SK-N-SH (cell line): ENCODE data around the gene TGFB2. TPM values are rescaled to one million over a fixed set of nuclear protein-coding genes. Genes with fewer than 3 reads are reported as not detected.

Experiments
- CTCF ChIA-PET: fragments of 300-600, 350-600 bp; formaldehyde crosslinking; extraction: SDS; loops from one replicate; lab custom pipeline; 2021; lab: Yijun Ruan, JAX
- POLR2A ChIA-PET: fragments of 350-600 bp; sonication (Branson Sonifier 250); formaldehyde crosslinking; extraction: SDS; loops from one replicate; lab custom pipeline; 2020; ENCODE audit warnings: antibody characterized with exemption, inconsistent platforms; lab: Yijun Ruan, JAX
- DNase-seq: peaks from one replicate; pipeline ENCODE4 v3.0.0; 2012
- H2AFZ ChIP-seq: fragments of 200-600 bp; sonication (generic); 2 replicates; pipeline ENCODE4 v1.8.1; 2016; ENCODE audit warnings: antibody characterized with exemption, mild to moderate bottlenecking, low read depth
- H3F3A ChIP-seq: fragments of 200-600 bp; sonication (generic); replicated peaks from 2 replicates; pipeline ENCODE3; 2016; ENCODE audit warnings: antibody characterized with exemption, mild to moderate bottlenecking; ENCODE audit not compliant: insufficient read depth
- H3K27ac ChIP-seq, 2 experiments: fragments of 200-500 bp in 1 of 2; fragments of 200-600 bp in 1 of 2; sonication (Bioruptor generic) in 1 of 2; sonication (generic), shearing (Covaris generic) in 1 of 2; 2 replicates each; pipeline versions ENCODE4 v1.5.1 to v1.6.1; 2014 to 2016; ENCODE audit warnings: low read depth in 2 of 2, inconsistent platforms in 1 of 2, low read length in 1 of 2, mild to moderate bottlenecking in 1 of 2, mixed read lengths in 1 of 2
- H3K27me3 ChIP-seq: fragments of 200-600 bp; sonication (generic), shearing (Covaris generic); 2 replicates; pipeline ENCODE4 v1.6.1; 2016; ENCODE audit warnings: mixed run types; ENCODE audit not compliant: insufficient read depth
- H3K36me3 ChIP-seq, 2 experiments: fragments of 200-500 bp in 1 of 2; fragments of 200-600 bp in 1 of 2; sonication (Bioruptor generic) in 1 of 2; sonication (generic) in 1 of 2; replicated peaks in 1 of 2; 2 replicates each; pipeline versions ENCODE3 to v1.5.1; 2014 to 2016; ENCODE audit warnings: low read length in 1 of 2, mild to moderate bottlenecking in 1 of 2; ENCODE audit not compliant: insufficient read depth in 2 of 2, control insufficient read depth in 1 of 2
- H3K4me1 ChIP-seq, 2 experiments: fragments of 200-500 bp in 1 of 2; fragments of 200-600 bp in 1 of 2; sonication (Bioruptor generic) in 1 of 2; sonication (generic), shearing (Covaris generic) in 1 of 2; 2 replicates each; pipeline versions ENCODE4 v1.5.1 to v1.6.1; 2014 to 2016; ENCODE audit warnings: low read depth in 1 of 2, low read length in 1 of 2, mixed run types in 1 of 2; ENCODE audit not compliant: insufficient read depth in 2 of 2, control insufficient read depth in 1 of 2
- H3K4me2 ChIP-seq: fragments of 200-600 bp; sonication (generic), shearing (Covaris generic); 2 replicates; pipeline ENCODE4 v1.6.1; 2017; ENCODE audit warnings: mixed run types
- H3K4me3 ChIP-seq, 2 experiments: fragments of 200-500 bp in 1 of 2; fragments of 200-600 bp in 1 of 2; sonication (Bioruptor generic) in 1 of 2; sonication (generic), shearing (Covaris generic) in 1 of 2; 2 replicates each; pipeline versions ENCODE4 v1.5.1 to v1.8.1; 2014 to 2016; ENCODE audit warnings: low read depth in 2 of 2, inconsistent platforms in 1 of 2, low read length in 1 of 2, mild to moderate bottlenecking in 1 of 2, mixed read lengths in 1 of 2, moderate library complexity in 1 of 2
- H3K79me2 ChIP-seq: fragments of 200-600 bp; sonication (generic); 2 replicates; pipeline ENCODE4 v1.8.1; 2017; ENCODE audit warnings: mild to moderate bottlenecking; ENCODE audit not compliant: insufficient read depth
- H3K9ac ChIP-seq: fragments of 200-600 bp; sonication (generic); 2 replicates; pipeline ENCODE4 v1.6.1; 2017; ENCODE audit warnings: mixed run types
- H3K9me2 ChIP-seq: fragments of 200-600 bp; sonication (generic); 2 replicates; pipeline ENCODE4 v1.6.1; 2017; ENCODE audit warnings: mixed run types
- H3K9me3 ChIP-seq: fragments of 200-600 bp; sonication (generic); 2 replicates; pipeline ENCODE4 v1.6.1; 2017; ENCODE audit warnings: mixed run types, mild to moderate bottlenecking, moderate library complexity
- H4K20me1 ChIP-seq: fragments of 200-600 bp; sonication (generic); 2 replicates; pipeline ENCODE4 v1.6.1; 2017; ENCODE audit warnings: mild to moderate bottlenecking, mixed run types; ENCODE audit not compliant: insufficient read depth
- CTCF ChIP-seq: fragments of 200-600 bp; sonication (generic); IDR thresholded peaks from 2 replicates; pipeline ENCODE4 v1.6.1; 2017; ENCODE audit warnings: antibody characterized with exemption, mild to moderate bottlenecking, moderate library complexity
- EP300 ChIP-seq, 2 experiments: IDR thresholded peaks; 2 replicates each; pipeline versions ENCODE4 v1.4.0 to v1.6.1; 2012; ENCODE audit warnings: borderline replicate concordance in 1 of 2, low read depth in 1 of 2, low read length in 1 of 2
- FOXJ3 ChIP-seq: sonication (generic); formaldehyde crosslinking; IDR thresholded peaks from 2 replicates; pipeline ENCODE4 v1.5.1; 2020; ENCODE audit warnings: mild to moderate bottlenecking, missing genetic modification reagents
- GABPA ChIP-seq: IDR thresholded peaks from 2 replicates; pipeline ENCODE4 v1.4.0; 2012; ENCODE audit warnings: low read depth, mild to moderate bottlenecking
- GATA2 ChIP-seq: sonication (generic); formaldehyde crosslinking; IDR thresholded peaks from 2 replicates; pipeline ENCODE4 v1.5.0; 2020; ENCODE audit warnings: mild to moderate bottlenecking, missing genetic modification reagents
- JUND ChIP-seq: IDR thresholded peaks from 2 replicates; pipeline ENCODE4 v1.4.0; 2012
- MEF2A ChIP-seq: IDR thresholded peaks from 2 replicates; pipeline ENCODE4 v1.4.0; 2012; ENCODE audit warnings: low read depth, borderline replicate concordance
- NFIC ChIP-seq: IDR thresholded peaks from 2 replicates; pipeline ENCODE4 v1.4.0; 2012; ENCODE audit warnings: borderline replicate concordance
- PBX3 ChIP-seq: IDR thresholded peaks from 2 replicates; pipeline ENCODE4; 2012
- POLR2AphosphoS5 ChIP-seq: IDR thresholded peaks from 2 replicates; pipeline ENCODE4 v1.6.1; 2012; ENCODE audit warnings: low read depth, low read length
- RAD21 ChIP-seq: IDR thresholded peaks from 2 replicates; pipeline ENCODE4 v1.6.1; 2012; ENCODE audit warnings: mild to moderate bottlenecking, low read length
- RCOR1 ChIP-seq: fragments of 150-350 bp; IDR thresholded peaks from 2 replicates; pipeline ENCODE4 v1.6.1; 2017; ENCODE audit warnings: antibody characterized with exemption, low read length
- SMC3 ChIP-seq: IDR thresholded peaks from 2 replicates; pipeline ENCODE4 v1.6.1; 2012; ENCODE audit warnings: low read depth, low read length, improper control_type of control experiment
- TAF1 ChIP-seq: IDR thresholded peaks from 2 replicates; pipeline ENCODE4 v1.6.1; 2012; ENCODE audit warnings: low read depth, mild to moderate bottlenecking, low read length, moderate library complexity, borderline replicate concordance
- TEAD4 ChIP-seq: IDR thresholded peaks from 2 replicates; pipeline ENCODE4 v1.4.0; 2012; ENCODE audit warnings: mild to moderate bottlenecking, borderline replicate concordance; ENCODE audit not compliant: insufficient read depth
- USF1 ChIP-seq: IDR thresholded peaks from 2 replicates; pipeline ENCODE4 v1.4.0; 2012; ENCODE audit warnings: low read depth, borderline replicate concordance
- USF2 ChIP-seq: fragments of 150-350 bp; IDR thresholded peaks from 2 replicates; pipeline ENCODE4 v1.6.1; 2017; ENCODE audit warnings: antibody characterized with exemption, low read length, low read depth, borderline replicate concordance
- YY1 ChIP-seq: IDR thresholded peaks from 2 replicates; pipeline ENCODE4 v1.4.0; 2012; ENCODE audit warnings: low read depth, mild to moderate bottlenecking
- WGBS: methylation state at CpG from one replicate; pipeline ENCODE4 v1.1.6; 2017; ENCODE audit warnings: low lambda C conversion rate; 5-methylcytosine and 5-hydroxymethylcytosine counted together
- polyA plus RNA-seq, 3 experiments: library from polyadenylated mRNA; depleted of rRNA; stranded (reverse); fragments of >200 nt; gene quantifications; 2 replicates each; pipeline ENCODE4 v1.2.3, GENCODE V29; 2012
- TF ChIP-seq, protein P1 (sequence below): IDR thresholded peaks from 2 replicates; pipeline ENCODE4 v1.4.0; 2012; ENCODE audit warnings: low read depth, borderline replicate concordance

The TGFB2 gene
- polyA plus RNA-seq, 1 of the 3 experiments (the other 2 are of a cell fraction) = 2.4 TPM

DNA sequence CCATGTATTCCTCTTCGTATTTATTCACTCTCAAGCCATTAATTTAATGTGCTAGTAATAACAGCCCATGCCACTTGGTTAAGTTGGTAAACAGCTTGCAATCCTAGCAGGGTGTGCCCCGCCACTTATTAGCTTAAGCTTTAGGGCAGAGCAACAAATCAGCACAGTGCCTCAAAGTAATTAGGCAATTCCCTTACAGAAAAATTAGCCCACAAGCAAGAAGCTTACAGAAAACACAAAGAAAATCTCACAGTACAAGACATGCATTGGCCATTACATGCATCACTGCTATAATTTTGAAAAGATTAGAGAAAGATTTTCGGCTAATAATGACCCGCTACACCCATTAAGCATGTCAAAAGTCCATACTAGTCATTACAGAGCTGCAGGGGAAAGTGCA lies 47.6 kb downstream of the TGFB2 start:
- no peak overlapping the region for H3K4me3 ChIP-seq
- H3K27ac ChIP-seq = no peak overlapping the region
- no peak overlapping the region for H2AFZ ChIP-seq
- 93% methylated on average over 4 of the region's 4 CpGs for WGBS
- no peaks in the 10 kb centered on the region for H3K27me3 ChIP-seq
- peaks cover 0 to 2% of the 10 kb centered on the region in 2 experiments; a peak in 1 of 4 replicates for H3K4me1 ChIP-seq
- no peaks in the 10 kb centered on the region for H3K9me3 ChIP-seq
- H3K4me2 ChIP-seq = no peak overlapping the region
- no peak for DNase-seq
- no peaks in the 10 kb centered on the region for H3K9me2 ChIP-seq
- POLR2A ChIA-PET = no interaction called here
- H3K36me3 ChIP-seq = no peaks in the 10 kb centered on the region
- H4K20me1 ChIP-seq = no peaks in the 10 kb centered on the region
- CTCF ChIA-PET = no interaction called here
- H3F3A ChIP-seq = no peaks in the 10 kb centered on the region
- no peak overlapping the region for H3K9ac ChIP-seq
- no peaks in the 10 kb centered on the region for H3K79me2 ChIP-seq
- TF ChIP-seq USF2 = no peak
- TF ChIP-seq PBX3 = no peak
- TF ChIP-seq TAF1 = no peak
- TF ChIP-seq EP300 (IDR thresholded peaks at IDR 0.05; ENCODE audit: borderline replicate concordance in 1 of 2, low read depth in 1 of 2, low read length in 1 of 2) = no peak
- no peak for TF ChIP-seq FOXJ3 (CRISPR knock-in tag)
- no peak for TF ChIP-seq RAD21
- no peak for TF ChIP-seq GATA2 (CRISPR knock-in tag)
- no peak for TF ChIP-seq SMC3
- TF ChIP-seq POLR2AphosphoS5 = no peak
- TF ChIP-seq GABPA = no peak
- no peak for TF ChIP-seq YY1
- TF ChIP-seq, protein P1, sequence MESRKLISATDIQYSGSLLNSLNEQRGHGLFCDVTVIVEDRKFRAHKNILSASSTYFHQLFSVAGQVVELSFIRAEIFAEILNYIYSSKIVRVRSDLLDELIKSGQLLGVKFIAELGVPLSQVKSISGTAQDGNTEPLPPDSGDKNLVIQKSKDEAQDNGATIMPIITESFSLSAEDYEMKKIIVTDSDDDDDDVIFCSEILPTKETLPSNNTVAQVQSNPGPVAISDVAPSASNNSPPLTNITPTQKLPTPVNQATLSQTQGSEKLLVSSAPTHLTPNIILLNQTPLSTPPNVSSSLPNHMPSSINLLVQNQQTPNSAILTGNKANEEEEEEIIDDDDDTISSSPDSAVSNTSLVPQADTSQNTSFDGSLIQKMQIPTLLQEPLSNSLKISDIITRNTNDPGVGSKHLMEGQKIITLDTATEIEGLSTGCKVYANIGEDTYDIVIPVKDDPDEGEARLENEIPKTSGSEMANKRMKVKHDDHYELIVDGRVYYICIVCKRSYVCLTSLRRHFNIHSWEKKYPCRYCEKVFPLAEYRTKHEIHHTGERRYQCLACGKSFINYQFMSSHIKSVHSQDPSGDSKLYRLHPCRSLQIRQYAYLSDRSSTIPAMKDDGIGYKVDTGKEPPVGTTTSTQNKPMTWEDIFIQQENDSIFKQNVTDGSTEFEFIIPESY = no peak
- TF ChIP-seq TEAD4 = no peak
- no peak for TF ChIP-seq MEF2A
- TF ChIP-seq CTCF = no peak
- no peak for TF ChIP-seq RCOR1
- no peak for TF ChIP-seq USF1
- no peak for TF ChIP-seq NFIC
- TF ChIP-seq JUND = no peak
- TF ChIP-seq, all 33 proteins: peak for 0
